ENCODE measurements around the gene TTC7B.

- TF ChIP-seq CTCF (IDR thresholded peaks at IDR 0.05) (no peak), POLR2A (IDR thresholded peaks at IDR 0.05) (no peak)
These were observed 34.9 kb downstream of the TTC7B start for GRCh38 chr14:90781344-90781761.

Data from esophagus squamous epithelium (tissue), 4 donors.